ENCODE results near the gene IRF2.

Gene IRF2

DNA sequence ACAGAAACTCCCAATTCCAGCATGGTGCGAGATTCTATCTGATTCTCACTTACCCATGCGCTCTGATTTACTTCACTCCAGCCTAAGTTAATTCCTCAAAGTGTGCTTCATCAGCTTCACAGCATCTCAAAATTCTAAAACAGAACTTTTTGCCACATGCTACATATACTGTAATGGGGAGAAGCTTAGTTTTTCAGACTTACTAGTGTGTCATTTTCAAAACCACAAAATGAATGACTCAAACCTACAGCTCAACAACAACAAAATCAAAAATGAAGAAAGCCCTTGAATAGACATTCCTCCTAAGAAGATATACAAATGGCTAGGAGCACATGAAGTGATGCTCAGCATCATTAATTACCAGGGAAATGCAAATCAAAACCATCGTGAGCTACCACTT, 14.9 kb downstream of the IRF2 start:
- Histone ChIP-seq H3K27me3 (ENCODE audit: control insufficient read depth, insufficient read depth, low read length) (no peaks in the 10 kb centered on the region), H3K9me3 (replicated peaks; ENCODE audit: low read length) (no peaks in the 10 kb centered on the region), H3K4me2 (ENCODE audit: low read length) (peak overlapping the region; percentile 13), H3K4me1 (ENCODE audit: control insufficient read depth, insufficient read depth, low read length) (peaks cover 26% of the 10 kb centered on the region), H3K4me3 (ENCODE audit: low read length) (no peak overlapping the region), H3K36me3 (ENCODE audit: insufficient read depth, low read length) (no peaks in the 10 kb centered on the region), H3K9ac (ENCODE audit: low read depth, low read length) (no peak overlapping the region)

- H3K4me2 ChIP-seq (ENCODE audit: low read length), result no peak overlapping the region
- peaks cover 38% of the 10 kb centered on the region for H3K4me1 ChIP-seq (ENCODE audit: control insufficient read depth, insufficient read depth, low read length)
- H3K36me3 ChIP-seq (ENCODE audit: insufficient read depth, low read length), result no peaks in the 10 kb centered on the region
- H3K27me3 ChIP-seq (ENCODE audit: control insufficient read depth, insufficient read depth, low read length), result no peaks in the 10 kb centered on the region
- no peaks in the 10 kb centered on the region for H3K9me3 ChIP-seq (replicated peaks; ENCODE audit: low read length)
- H3K9ac ChIP-seq (ENCODE audit: low read depth, low read length), result no peak overlapping the region
- no peak overlapping the region for H3K4me3 ChIP-seq (ENCODE audit: low read length)
These were observed 16.7 kb downstream of the IRF2 start for GRCh38 chr4:184457535-184458249.

- Histone ChIP-seq H3K9ac (ENCODE audit: low read depth, low read length) (no peak overlapping the region), H3K9me3 (replicated peaks; ENCODE audit: low read length) (no peaks in the 10 kb centered on the region), H3K4me2 (ENCODE audit: low read length) (no peak overlapping the region), H3K27me3 (ENCODE audit: control insufficient read depth, insufficient read depth, low read length) (no peaks in the 10 kb centered on the region), H3K4me3 (ENCODE audit: low read length) (no peak overlapping the region), H3K36me3 (ENCODE audit: insufficient read depth, low read length) (no peaks in the 10 kb centered on the region), H3K4me1 (ENCODE audit: control insufficient read depth, insufficient read depth, low read length) (peaks cover 38% of the 10 kb centered on the region)
These were observed 18.0 kb downstream of the IRF2 start for GRCh38 chr4:184456337-184456736.

GRCh38 chr4:184455299-184455698, 19.1 kb downstream of the IRF2 start:
- H3K4me3 ChIP-seq (ENCODE audit: low read length), result no peak overlapping the region
- H3K4me1 ChIP-seq (ENCODE audit: control insufficient read depth, insufficient read depth, low read length), result peaks cover 46% of the 10 kb centered on the region
- no peaks in the 10 kb centered on the region for H3K9me3 ChIP-seq (replicated peaks; ENCODE audit: low read length)
- H3K27me3 ChIP-seq (ENCODE audit: control insufficient read depth, insufficient read depth, low read length), result no peaks in the 10 kb centered on the region
- no peak overlapping the region for H3K9ac ChIP-seq (ENCODE audit: low read depth, low read length)
- H3K4me2 ChIP-seq (ENCODE audit: low read length), result no peak overlapping the region
- H3K36me3 ChIP-seq (ENCODE audit: insufficient read depth, low read length), result no peaks in the 10 kb centered on the region

DNA sequence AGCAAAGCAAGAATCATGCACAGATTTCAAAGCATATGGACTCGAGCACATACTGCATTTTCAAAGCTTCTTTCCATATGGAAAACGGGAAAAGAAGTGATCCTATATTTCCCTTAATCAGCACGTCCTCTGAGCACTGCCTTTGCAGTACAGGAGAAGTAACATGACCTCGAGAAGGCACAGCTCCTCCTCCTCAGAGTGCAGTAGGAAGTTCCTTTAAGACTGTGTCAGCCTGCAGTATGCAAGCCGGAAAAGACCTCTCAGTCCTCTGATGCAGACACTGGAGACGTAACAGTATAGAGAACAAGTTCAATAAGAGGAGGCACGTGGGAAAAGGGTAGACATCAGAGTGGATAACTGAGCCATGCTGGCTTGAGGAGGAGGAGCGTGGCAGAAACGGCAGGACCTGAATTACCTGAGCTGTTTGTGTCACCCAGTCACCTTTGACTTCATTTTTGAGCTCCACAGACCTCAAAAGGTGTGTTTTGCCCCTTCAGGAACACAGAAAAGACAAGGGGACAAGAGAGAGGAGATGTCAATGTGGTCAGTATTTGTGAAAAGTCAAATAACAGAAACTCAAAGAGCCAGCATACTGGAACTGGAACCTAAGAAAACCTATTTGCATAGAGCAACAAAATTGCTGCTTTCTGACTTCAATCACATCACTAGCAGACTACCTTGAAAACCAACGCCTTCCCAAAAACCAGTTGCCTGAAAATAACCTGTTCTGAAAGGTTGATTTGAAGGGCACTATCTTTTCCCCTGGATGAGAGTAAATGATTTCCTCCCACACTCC, 20.8 kb downstream of the IRF2 start:
- H3K9ac ChIP-seq (ENCODE audit: low read depth, low read length), result peak overlapping the region; percentile 44

GRCh38 chr4:184452740-184453139, 21.6 kb downstream of the IRF2 start:
- Histone ChIP-seq H3K9me3 (replicated peaks; ENCODE audit: low read length) (no peaks in the 10 kb centered on the region), H3K4me1 (ENCODE audit: control insufficient read depth, insufficient read depth, low read length) (peaks cover 52% of the 10 kb centered on the region), H3K27me3 (ENCODE audit: control insufficient read depth, insufficient read depth, low read length) (no peaks in the 10 kb centered on the region), H3K4me3 (ENCODE audit: low read length) (no peak overlapping the region), H3K9ac (ENCODE audit: low read depth, low read length) (no peak overlapping the region), H3K4me2 (ENCODE audit: low read length) (no peak overlapping the region), H3K36me3 (ENCODE audit: insufficient read depth, low read length) (no peaks in the 10 kb centered on the region)

More for the DNA sequence above, 20.8 kb downstream of the IRF2 start:
- no peaks in the 10 kb centered on the region for H3K36me3 ChIP-seq (ENCODE audit: insufficient read depth, low read length)
- no peaks in the 10 kb centered on the region for H3K27me3 ChIP-seq (ENCODE audit: control insufficient read depth, insufficient read depth, low read length)
- H3K4me2 ChIP-seq (ENCODE audit: low read length), result peak overlapping the region; percentile 55
- peaks cover 52% of the 10 kb centered on the region for H3K4me1 ChIP-seq (ENCODE audit: control insufficient read depth, insufficient read depth, low read length)
- no peak overlapping the region for H3K4me3 ChIP-seq (ENCODE audit: low read length)
- H3K9me3 ChIP-seq (replicated peaks; ENCODE audit: low read length), result no peaks in the 10 kb centered on the region

GRCh38 chr4:184451726-184452125, 22.6 kb downstream of the IRF2 start:
- H3K4me3 ChIP-seq (ENCODE audit: low read length), result no peak overlapping the region
- peaks cover 44% of the 10 kb centered on the region for H3K4me1 ChIP-seq (ENCODE audit: control insufficient read depth, insufficient read depth, low read length)

GRCh38 chr4:184450743-184451535, 23.4 kb downstream of the IRF2 start:
- H3K4me1 ChIP-seq (ENCODE audit: control insufficient read depth, insufficient read depth, low read length), result peaks cover 44% of the 10 kb centered on the region
- H3K4me3 ChIP-seq (ENCODE audit: low read length), result no peak overlapping the region
- H3K9me3 ChIP-seq (replicated peaks; ENCODE audit: low read length), result no peaks in the 10 kb centered on the region
- no peaks in the 10 kb centered on the region for H3K36me3 ChIP-seq (ENCODE audit: insufficient read depth, low read length)
- no peaks in the 10 kb centered on the region for H3K27me3 ChIP-seq (ENCODE audit: control insufficient read depth, insufficient read depth, low read length)
- H3K9ac ChIP-seq (ENCODE audit: low read depth, low read length), result no peak overlapping the region
- H3K4me2 ChIP-seq (ENCODE audit: low read length), result peak overlapping the region; percentile 6

More at GRCh38 chr4:184451726-184452125, 22.6 kb downstream of the IRF2 start:
- Histone ChIP-seq H3K9me3 (replicated peaks; ENCODE audit: low read length) (no peaks in the 10 kb centered on the region), H3K27me3 (ENCODE audit: control insufficient read depth, insufficient read depth, low read length) (no peaks in the 10 kb centered on the region), H3K4me2 (ENCODE audit: low read length) (no peak overlapping the region), H3K36me3 (ENCODE audit: insufficient read depth, low read length) (no peaks in the 10 kb centered on the region), H3K9ac (ENCODE audit: low read depth, low read length) (no peak overlapping the region)

GRCh38 chr4:184450045-184450444, 24.3 kb downstream of the IRF2 start:
- H3K27me3 ChIP-seq (ENCODE audit: control insufficient read depth, insufficient read depth, low read length), result no peaks in the 10 kb centered on the region
- H3K4me3 ChIP-seq (ENCODE audit: low read length), result peak overlapping the region; percentile 67
- H3K9ac ChIP-seq (ENCODE audit: low read depth, low read length), result peak overlapping the region; percentile 41
- H3K4me1 ChIP-seq (ENCODE audit: control insufficient read depth, insufficient read depth, low read length), result peaks cover 44% of the 10 kb centered on the region
- no peaks in the 10 kb centered on the region for H3K36me3 ChIP-seq (ENCODE audit: insufficient read depth, low read length)
- H3K4me2 ChIP-seq (ENCODE audit: low read length), result peak overlapping the region; percentile 86
- no peaks in the 10 kb centered on the region for H3K9me3 ChIP-seq (replicated peaks; ENCODE audit: low read length)

DNA sequence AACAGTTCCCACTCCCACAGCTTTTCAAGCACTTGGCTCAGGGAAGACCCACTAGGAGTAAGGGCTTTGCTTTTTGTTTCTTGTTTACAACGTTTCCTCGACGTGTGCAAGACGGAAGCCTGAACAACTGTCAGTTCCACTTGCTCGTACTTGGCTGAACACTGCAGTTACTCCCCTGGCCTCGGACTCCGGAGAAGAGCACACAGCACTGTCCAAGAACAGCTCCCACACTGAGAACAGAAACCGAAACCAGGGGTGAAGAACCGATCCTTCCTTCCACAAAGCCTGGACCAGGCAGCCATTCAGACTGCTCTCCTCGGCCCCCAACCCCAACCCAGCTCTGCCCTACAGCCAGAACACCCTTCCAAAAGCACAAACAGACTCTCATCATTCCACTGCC, 25.5 kb downstream of the IRF2 start:
- Histone ChIP-seq H3K9me3 (replicated peaks; ENCODE audit: low read length) (no peaks in the 10 kb centered on the region), H3K27me3 (ENCODE audit: control insufficient read depth, insufficient read depth, low read length) (no peaks in the 10 kb centered on the region), H3K4me2 (ENCODE audit: low read length) (peak overlapping the region; percentile 86), H3K4me3 (ENCODE audit: low read length) (peak overlapping the region; percentile 67), H3K4me1 (ENCODE audit: control insufficient read depth, insufficient read depth, low read length) (peaks cover 42% of the 10 kb centered on the region), H3K9ac (ENCODE audit: low read depth, low read length) (peak overlapping the region; percentile 71), H3K36me3 (ENCODE audit: insufficient read depth, low read length) (no peaks in the 10 kb centered on the region)

DNA sequence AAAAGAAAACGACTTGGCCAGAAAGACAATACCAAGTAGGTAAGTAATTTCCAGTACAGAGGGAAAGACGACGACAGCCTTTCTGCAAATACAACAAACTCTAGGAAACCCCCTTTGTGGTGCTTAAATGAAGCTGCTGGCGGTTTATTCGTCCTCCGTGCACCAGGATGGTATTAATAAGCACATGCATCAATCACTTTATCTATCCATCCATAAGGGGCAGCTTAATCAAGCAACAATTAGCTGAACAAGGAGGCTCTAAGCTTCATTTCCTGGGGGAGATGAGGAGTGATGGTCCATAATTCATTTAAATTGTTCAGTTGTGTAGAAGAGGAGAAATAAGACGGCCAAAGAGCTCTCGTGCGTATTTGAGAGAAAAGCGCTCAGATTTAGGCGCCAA, 26.2 kb downstream of the IRF2 start:
- H3K4me1 ChIP-seq (ENCODE audit: control insufficient read depth, insufficient read depth, low read length), result peaks cover 35% of the 10 kb centered on the region
- H3K4me2 ChIP-seq (ENCODE audit: low read length), result peak overlapping the region; percentile 86
- no peaks in the 10 kb centered on the region for H3K27me3 ChIP-seq (ENCODE audit: control insufficient read depth, insufficient read depth, low read length)
- peak overlapping the region; percentile 71 for H3K9ac ChIP-seq (ENCODE audit: low read depth, low read length)
- H3K36me3 ChIP-seq (ENCODE audit: insufficient read depth, low read length), result no peaks in the 10 kb centered on the region
- H3K4me3 ChIP-seq (ENCODE audit: low read length), result peak overlapping the region; percentile 67
- no peaks in the 10 kb centered on the region for H3K9me3 ChIP-seq (replicated peaks; ENCODE audit: low read length)

All from skeletal muscle satellite cell (primary cell).